Loucy (cell line): ENCODE data around the gene SIAH3.

Experiments
- EZH2phosphoT487 ChIP-seq: fragments of 200-600 bp; IDR thresholded peaks from 2 replicates; pipeline ENCODE4 v1.6.1; 2018; ENCODE audit warnings: antibody characterized with exemption, mild to moderate bottlenecking, moderate library complexity, borderline replicate concordance
- TF ChIP-seq, protein P1 (sequence below): fragments of 200-600 bp; sonication (generic); conservative IDR thresholded peaks from 2 replicates; pipeline ENCODE4 v1.5.1; 2014; ENCODE audit warnings: mild to moderate bottlenecking, antibody characterized with exemption, low read length

DNA sequence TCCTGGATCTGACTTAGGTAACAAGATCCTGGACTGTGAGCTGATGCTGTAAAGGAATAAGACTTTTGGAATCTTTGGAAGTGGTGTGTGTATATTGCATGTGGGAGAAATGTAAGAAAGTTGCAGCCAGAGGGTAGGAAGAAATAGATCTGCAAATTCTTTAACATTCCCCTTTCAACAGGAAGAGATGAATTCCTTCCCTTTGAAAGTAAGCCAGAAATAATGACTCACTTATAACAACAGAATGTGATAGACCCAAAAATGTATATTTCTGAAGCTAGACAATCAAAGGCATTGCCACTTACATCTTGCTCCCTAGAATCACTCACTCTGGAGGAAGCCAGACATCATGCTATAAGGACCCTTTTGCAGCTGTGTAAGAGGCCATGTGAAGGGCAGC is 9.8 kb upstream of the SIAH3 start:
- TF ChIP-seq, protein P1, sequence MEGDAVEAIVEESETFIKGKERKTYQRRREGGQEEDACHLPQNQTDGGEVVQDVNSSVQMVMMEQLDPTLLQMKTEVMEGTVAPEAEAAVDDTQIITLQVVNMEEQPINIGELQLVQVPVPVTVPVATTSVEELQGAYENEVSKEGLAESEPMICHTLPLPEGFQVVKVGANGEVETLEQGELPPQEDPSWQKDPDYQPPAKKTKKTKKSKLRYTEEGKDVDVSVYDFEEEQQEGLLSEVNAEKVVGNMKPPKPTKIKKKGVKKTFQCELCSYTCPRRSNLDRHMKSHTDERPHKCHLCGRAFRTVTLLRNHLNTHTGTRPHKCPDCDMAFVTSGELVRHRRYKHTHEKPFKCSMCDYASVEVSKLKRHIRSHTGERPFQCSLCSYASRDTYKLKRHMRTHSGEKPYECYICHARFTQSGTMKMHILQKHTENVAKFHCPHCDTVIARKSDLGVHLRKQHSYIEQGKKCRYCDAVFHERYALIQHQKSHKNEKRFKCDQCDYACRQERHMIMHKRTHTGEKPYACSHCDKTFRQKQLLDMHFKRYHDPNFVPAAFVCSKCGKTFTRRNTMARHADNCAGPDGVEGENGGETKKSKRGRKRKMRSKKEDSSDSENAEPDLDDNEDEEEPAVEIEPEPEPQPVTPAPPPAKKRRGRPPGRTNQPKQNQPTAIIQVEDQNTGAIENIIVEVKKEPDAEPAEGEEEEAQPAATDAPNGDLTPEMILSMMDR: no peak
- no peak for TF ChIP-seq EZH2phosphoT487
